HEK293 (cell line): Measurements from ENCODE around the gene MLN.

ENCODE experiments used
- GLI2 ChIP-seq: fragments of 450-650 bp; formaldehyde crosslinking; IDR thresholded peaks from 2 replicates; pipeline ENCODE4; 2017; ENCODE audit warnings: missing biosample characterization, missing genetic modification characterization, low read depth, borderline replicate concordance
- GLIS1 ChIP-seq: fragments of 450-650 bp; formaldehyde crosslinking; IDR thresholded peaks from 2 replicates; pipeline ENCODE4 v1.5.1; 2016; ENCODE audit warnings: missing biosample characterization, missing genetic modification characterization
- IKZF3 ChIP-seq: fragments of 450-650 bp; IDR thresholded peaks from 2 replicates; pipeline ENCODE4 v1.5.0; 2018; ENCODE audit warnings: missing biosample characterization, mild to moderate bottlenecking, missing genetic modification characterization, moderate library complexity
- KLF10 ChIP-seq: fragments of 450-650 bp; IDR thresholded peaks from 2 replicates; pipeline ENCODE4 v1.5.1; 2018; ENCODE audit warnings: missing biosample characterization, mild to moderate bottlenecking, missing genetic modification characterization
- KLF7 ChIP-seq: fragments of 450-650 bp; formaldehyde crosslinking; IDR thresholded peaks from 2 replicates; pipeline ENCODE4 v1.5.1; 2016; ENCODE audit warnings: missing biosample characterization, missing genetic modification characterization, borderline replicate concordance
- KLF9 ChIP-seq: fragments of 450-650 bp; formaldehyde crosslinking; IDR thresholded peaks from 2 replicates; pipeline ENCODE4 v1.5.1; 2016; ENCODE audit warnings: missing biosample characterization, missing genetic modification characterization, low read depth
- OSR2 ChIP-seq: fragments of 450-650 bp; formaldehyde crosslinking; IDR thresholded peaks from 2 replicates; pipeline ENCODE4 v1.5.1; 2016; ENCODE audit warnings: missing biosample characterization, missing genetic modification characterization
- SCRT2 ChIP-seq: fragments of 450-650 bp; formaldehyde crosslinking; IDR thresholded peaks from 2 replicates; pipeline ENCODE4 v1.5.1; 2016; ENCODE audit warnings: missing biosample characterization, missing genetic modification characterization
- SP7 ChIP-seq: fragments of 450-650 bp; formaldehyde crosslinking; IDR thresholded peaks from 2 replicates; pipeline ENCODE4 v1.5.1; 2016; ENCODE audit warnings: missing biosample characterization, missing genetic modification characterization
- YY1 ChIP-seq: fragments of 450-650 bp; formaldehyde crosslinking; IDR thresholded peaks from 2 replicates; pipeline ENCODE4 v1.5.1; 2018; ENCODE audit warnings: missing biosample characterization, missing genetic modification characterization
- ZBTB7A ChIP-seq: fragments of 450-650 bp; formaldehyde crosslinking; IDR thresholded peaks from 2 replicates; pipeline ENCODE4 v1.5.1; 2016; ENCODE audit warnings: low read depth, missing biosample characterization, missing genetic modification characterization
- ZBTB8A ChIP-seq: fragments of 450-650 bp; formaldehyde crosslinking; IDR thresholded peaks from 2 replicates; pipeline ENCODE4 v1.5.1; 2016; ENCODE audit warnings: missing biosample characterization, missing genetic modification characterization
- ZEB2 ChIP-seq: fragments of 450-650 bp; formaldehyde crosslinking; IDR thresholded peaks from 2 replicates; pipeline ENCODE4 v1.5.1; 2016; ENCODE audit warnings: missing biosample characterization, missing genetic modification characterization
- ZFP69B ChIP-seq: fragments of 450-650 bp; formaldehyde crosslinking; IDR thresholded peaks from 2 replicates; pipeline ENCODE4 v1.5.1; 2016; ENCODE audit warnings: missing biosample characterization, missing genetic modification characterization
- ZNF146 ChIP-seq: fragments of 450-650 bp; formaldehyde crosslinking; IDR thresholded peaks from 2 replicates; pipeline ENCODE4 v1.5.1; 2016; ENCODE audit warnings: missing biosample characterization, missing genetic modification characterization
- ZNF184 ChIP-seq: fragments of 450-650 bp; IDR thresholded peaks from 2 replicates; pipeline ENCODE4 v1.5.1; 2018; ENCODE audit warnings: missing biosample characterization, mild to moderate bottlenecking, missing genetic modification characterization
- ZNF239 ChIP-seq: fragments of 450-650 bp; formaldehyde crosslinking; IDR thresholded peaks from 2 replicates; pipeline ENCODE4 v1.5.1; 2016; ENCODE audit warnings: missing biosample characterization, missing genetic modification characterization
- ZNF341 ChIP-seq: fragments of 450-650 bp; formaldehyde crosslinking; IDR thresholded peaks from 2 replicates; pipeline ENCODE4; 2016; ENCODE audit warnings: low read depth, missing biosample characterization, missing genetic modification characterization
- ZNF394 ChIP-seq: fragments of 450-650 bp; formaldehyde crosslinking; IDR thresholded peaks from 2 replicates; pipeline ENCODE4 v1.5.1; 2016; ENCODE audit warnings: missing biosample characterization, missing genetic modification characterization, mild to moderate bottlenecking, moderate library complexity, borderline replicate concordance
- ZNF423 ChIP-seq: fragments of 450-650 bp; formaldehyde crosslinking; IDR thresholded peaks from 2 replicates; pipeline ENCODE4 v1.5.1; 2016; ENCODE audit warnings: missing biosample characterization, missing genetic modification characterization
- ZNF544 ChIP-seq: fragments of 450-650 bp; formaldehyde crosslinking; IDR thresholded peaks from 2 replicates; pipeline ENCODE4 v1.5.0; 2017; ENCODE audit warnings: missing biosample characterization, missing genetic modification characterization
- ZNF600 ChIP-seq: fragments of 450-650 bp; formaldehyde crosslinking; IDR thresholded peaks from 2 replicates; pipeline ENCODE4 v1.5.1; 2016; ENCODE audit warnings: missing biosample characterization, missing genetic modification characterization
- ZNF610 ChIP-seq: fragments of 450-650 bp; formaldehyde crosslinking; IDR thresholded peaks from 2 replicates; pipeline ENCODE4 v1.5.1; 2016; ENCODE audit warnings: missing biosample characterization, missing genetic modification characterization, borderline replicate concordance
- ZNF660 ChIP-seq: fragments of 450-650 bp; IDR thresholded peaks from 2 replicates; pipeline ENCODE4 v1.5.1; 2018; ENCODE audit warnings: missing biosample characterization, mild to moderate bottlenecking, missing genetic modification characterization
- ZNF776 ChIP-seq: fragments of 450-650 bp; formaldehyde crosslinking; IDR thresholded peaks from 2 replicates; pipeline ENCODE4 v1.5.0; 2017; ENCODE audit warnings: missing biosample characterization, missing genetic modification characterization, borderline replicate concordance
- ZSCAN16 ChIP-seq: fragments of 450-650 bp; formaldehyde crosslinking; IDR thresholded peaks from 2 replicates; pipeline ENCODE4 v1.5.1; 2016; ENCODE audit warnings: missing biosample characterization, missing genetic modification characterization
- TF ChIP-seq, protein P1 (sequence below): fragments of 450-650 bp; formaldehyde crosslinking; IDR thresholded peaks from 2 replicates; pipeline ENCODE4 v1.5.1; 2017; ENCODE audit warnings: missing biosample characterization, missing genetic modification characterization
- TF ChIP-seq, protein P2 (sequence below): fragments of 450-650 bp; formaldehyde crosslinking; IDR thresholded peaks from 2 replicates; pipeline ENCODE4 v1.5.1; 2016; ENCODE audit warnings: missing biosample characterization, missing genetic modification characterization
- TF ChIP-seq, protein P3 (sequence below): fragments of 450-650 bp; formaldehyde crosslinking; IDR thresholded peaks from 2 replicates; pipeline ENCODE4 v1.5.1; 2017; ENCODE audit warnings: missing biosample characterization, missing genetic modification characterization
- TF ChIP-seq, protein P4 (sequence below): fragments of 450-650 bp; formaldehyde crosslinking; IDR thresholded peaks from 2 replicates; pipeline ENCODE4 v1.5.1; 2016; ENCODE audit warnings: missing biosample characterization, missing genetic modification characterization

MLN gene

DNA sequence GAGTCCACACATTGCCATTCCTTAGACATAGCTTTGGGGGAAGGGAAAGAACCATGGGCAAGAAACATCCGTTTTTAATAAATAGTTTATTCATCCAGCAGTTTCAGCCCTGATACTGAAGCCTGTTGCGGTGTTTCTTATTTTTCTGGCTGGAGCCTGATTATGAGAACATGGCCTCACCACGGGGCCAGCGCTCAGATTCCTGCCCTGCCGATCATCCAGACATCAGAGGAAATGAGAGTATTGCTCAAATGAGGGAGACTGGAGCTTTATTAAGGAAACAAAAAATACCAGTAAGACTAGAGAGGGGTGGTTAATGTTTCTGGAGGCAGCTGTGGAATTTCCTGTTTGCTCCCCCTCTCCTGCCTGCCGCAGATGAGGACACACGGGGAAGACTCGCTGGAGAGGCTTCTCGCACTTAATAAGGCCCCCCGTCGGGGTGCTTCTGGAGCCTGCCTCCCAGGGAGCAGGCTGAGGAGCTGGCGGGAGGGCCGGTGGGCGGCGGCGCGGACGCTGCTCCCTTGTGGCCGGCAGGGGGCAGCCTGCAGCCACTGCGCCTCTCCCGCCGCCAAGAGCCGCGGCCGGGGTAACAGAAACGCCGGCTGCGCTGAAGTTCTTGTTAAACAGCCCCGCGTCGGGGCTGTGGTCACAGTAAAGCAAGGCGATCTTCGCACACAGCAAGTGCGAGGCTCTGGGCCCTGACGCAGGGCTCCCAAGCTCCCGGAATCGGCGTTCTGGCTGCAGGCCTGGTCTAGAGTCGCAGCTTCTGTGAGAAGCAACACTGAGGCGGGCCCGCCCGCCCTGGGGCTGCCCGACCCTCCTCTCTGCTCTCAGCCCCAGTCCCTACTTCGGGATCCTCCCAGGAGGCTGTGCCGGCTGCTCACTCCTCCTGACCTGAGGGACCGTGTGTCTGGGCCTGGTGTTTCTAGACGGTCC, 32.4 kb downstream of the MLN start (continued):
- TF ChIP-seq, protein P1, sequence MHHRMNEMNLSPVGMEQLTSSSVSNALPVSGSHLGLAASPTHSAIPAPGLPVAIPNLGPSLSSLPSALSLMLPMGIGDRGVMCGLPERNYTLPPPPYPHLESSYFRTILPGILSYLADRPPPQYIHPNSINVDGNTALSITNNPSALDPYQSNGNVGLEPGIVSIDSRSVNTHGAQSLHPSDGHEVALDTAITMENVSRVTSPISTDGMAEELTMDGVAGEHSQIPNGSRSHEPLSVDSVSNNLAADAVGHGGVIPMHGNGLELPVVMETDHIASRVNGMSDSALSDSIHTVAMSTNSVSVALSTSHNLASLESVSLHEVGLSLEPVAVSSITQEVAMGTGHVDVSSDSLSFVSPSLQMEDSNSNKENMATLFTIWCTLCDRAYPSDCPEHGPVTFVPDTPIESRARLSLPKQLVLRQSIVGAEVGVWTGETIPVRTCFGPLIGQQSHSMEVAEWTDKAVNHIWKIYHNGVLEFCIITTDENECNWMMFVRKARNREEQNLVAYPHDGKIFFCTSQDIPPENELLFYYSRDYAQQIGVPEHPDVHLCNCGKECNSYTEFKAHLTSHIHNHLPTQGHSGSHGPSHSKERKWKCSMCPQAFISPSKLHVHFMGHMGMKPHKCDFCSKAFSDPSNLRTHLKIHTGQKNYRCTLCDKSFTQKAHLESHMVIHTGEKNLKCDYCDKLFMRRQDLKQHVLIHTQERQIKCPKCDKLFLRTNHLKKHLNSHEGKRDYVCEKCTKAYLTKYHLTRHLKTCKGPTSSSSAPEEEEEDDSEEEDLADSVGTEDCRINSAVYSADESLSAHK (tag by site-specific recombination), result peak; percentile 86
- TF ChIP-seq KLF7 (tag by site-specific recombination) (0 out of 2 replicates have a peak, but pooled peaks have one; percentile 40), OSR2 (peak; percentile 85), SCRT2 (no peak), KLF10 (tag by site-specific recombination) (0 out of 2 replicates have a peak, but pooled peaks have one; percentile 29), ZNF239 (no peak), ZBTB7A (tag by site-specific recombination) (no peak), ZNF394 (peak; percentile 52; the same call in 1 of the 2 replicates), ZFP69B (tag by site-specific recombination) (peak; percentile 85), ZSCAN16 (tag by site-specific recombination) (0 out of 2 replicates have a peak, but pooled peaks have one; percentile 16), GLIS1 (peak; percentile 98), ZNF660 (tag by site-specific recombination) (peak; percentile 92), ZEB2 (tag by site-specific recombination) (0 out of 2 replicates have a peak, but pooled peaks have one; percentile 61), SP7 (peak; percentile 34; the same call in 1 of the 2 replicates), ZNF610 (no peak), GLI2 (tag by site-specific recombination) (no peak), KLF9 (peak; percentile 44; the same call in 1 of the 2 replicates), ZNF423 (tag by site-specific recombination) (peak; percentile 78), IKZF3 (peak; percentile 87), ZNF776 (tag by site-specific recombination) (no peak), ZNF184 (tag by site-specific recombination) (0 out of 2 replicates have a peak, but pooled peaks have one; percentile 50), ZBTB8A (tag by site-specific recombination) (peak; percentile 43), ZNF544 (tag by site-specific recombination) (no peak), ZNF341 (peak; percentile 42; the same call in 1 of the 2 replicates), YY1 (tag by site-specific recombination) (0 out of 2 replicates have a peak, but pooled peaks have one; percentile 8), ZNF146 (tag by site-specific recombination) (no peak), ZNF600 (tag by site-specific recombination) (peak; percentile 72)
- TF ChIP-seq, protein P2, sequence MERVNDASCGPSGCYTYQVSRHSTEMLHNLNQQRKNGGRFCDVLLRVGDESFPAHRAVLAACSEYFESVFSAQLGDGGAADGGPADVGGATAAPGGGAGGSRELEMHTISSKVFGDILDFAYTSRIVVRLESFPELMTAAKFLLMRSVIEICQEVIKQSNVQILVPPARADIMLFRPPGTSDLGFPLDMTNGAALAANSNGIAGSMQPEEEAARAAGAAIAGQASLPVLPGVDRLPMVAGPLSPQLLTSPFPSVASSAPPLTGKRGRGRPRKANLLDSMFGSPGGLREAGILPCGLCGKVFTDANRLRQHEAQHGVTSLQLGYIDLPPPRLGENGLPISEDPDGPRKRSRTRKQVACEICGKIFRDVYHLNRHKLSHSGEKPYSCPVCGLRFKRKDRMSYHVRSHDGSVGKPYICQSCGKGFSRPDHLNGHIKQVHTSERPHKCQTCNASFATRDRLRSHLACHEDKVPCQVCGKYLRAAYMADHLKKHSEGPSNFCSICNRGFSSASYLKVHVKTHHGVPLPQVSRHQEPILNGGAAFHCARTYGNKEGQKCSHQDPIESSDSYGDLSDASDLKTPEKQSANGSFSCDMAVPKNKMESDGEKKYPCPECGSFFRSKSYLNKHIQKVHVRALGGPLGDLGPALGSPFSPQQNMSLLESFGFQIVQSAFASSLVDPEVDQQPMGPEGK (tag by site-specific recombination), result peak; percentile 39
- TF ChIP-seq, protein P3, sequence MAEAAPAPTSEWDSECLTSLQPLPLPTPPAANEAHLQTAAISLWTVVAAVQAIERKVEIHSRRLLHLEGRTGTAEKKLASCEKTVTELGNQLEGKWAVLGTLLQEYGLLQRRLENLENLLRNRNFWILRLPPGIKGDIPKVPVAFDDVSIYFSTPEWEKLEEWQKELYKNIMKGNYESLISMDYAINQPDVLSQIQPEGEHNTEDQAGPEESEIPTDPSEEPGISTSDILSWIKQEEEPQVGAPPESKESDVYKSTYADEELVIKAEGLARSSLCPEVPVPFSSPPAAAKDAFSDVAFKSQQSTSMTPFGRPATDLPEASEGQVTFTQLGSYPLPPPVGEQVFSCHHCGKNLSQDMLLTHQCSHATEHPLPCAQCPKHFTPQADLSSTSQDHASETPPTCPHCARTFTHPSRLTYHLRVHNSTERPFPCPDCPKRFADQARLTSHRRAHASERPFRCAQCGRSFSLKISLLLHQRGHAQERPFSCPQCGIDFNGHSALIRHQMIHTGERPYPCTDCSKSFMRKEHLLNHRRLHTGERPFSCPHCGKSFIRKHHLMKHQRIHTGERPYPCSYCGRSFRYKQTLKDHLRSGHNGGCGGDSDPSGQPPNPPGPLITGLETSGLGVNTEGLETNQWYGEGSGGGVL, result 0 out of 2 replicates have a peak, but pooled peaks have one; percentile 32
- TF ChIP-seq, protein P4, sequence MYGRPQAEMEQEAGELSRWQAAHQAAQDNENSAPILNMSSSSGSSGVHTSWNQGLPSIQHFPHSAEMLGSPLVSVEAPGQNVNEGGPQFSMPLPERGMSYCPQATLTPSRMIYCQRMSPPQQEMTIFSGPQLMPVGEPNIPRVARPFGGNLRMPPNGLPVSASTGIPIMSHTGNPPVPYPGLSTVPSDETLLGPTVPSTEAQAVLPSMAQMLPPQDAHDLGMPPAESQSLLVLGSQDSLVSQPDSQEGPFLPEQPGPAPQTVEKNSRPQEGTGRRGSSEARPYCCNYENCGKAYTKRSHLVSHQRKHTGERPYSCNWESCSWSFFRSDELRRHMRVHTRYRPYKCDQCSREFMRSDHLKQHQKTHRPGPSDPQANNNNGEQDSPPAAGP (tag by site-specific recombination), result peak; percentile 78; the same call in 1 of the 2 replicates
